Suppressor macrophage (primary cell): ENCODE data around the gene HAPLN2.
"Not testable (repeated sequence)": the region's sequence is repeated elsewhere in the genome, so short reads cannot be mapped to it uniquely, and the experiment has no call there.

Source experiments
- DNase-seq, 4 experiments: peaks; one replicate each; pipeline ENCODE4 v3.0.0-alpha.2; 2020 to 2022

Gene HAPLN2

GRCh38 chr1:156622581-156623297 lies 3.5 kb downstream of the HAPLN2 start:
- no peak for DNase-seq

GRCh38 chr1:156623946-156624813 lies 5.0 kb downstream of the HAPLN2 start:
- DNase-seq, result peak; percentile 53 to 82 (median 64)

- peak in 2 of 4 experiments; percentile 10 to 20 for DNase-seq
Observed at GRCh38 chr1:156624814-156625435, 5.7 kb downstream of the HAPLN2 start.

GRCh38 chr1:156625436-156626078 lies 6.3 kb downstream of the HAPLN2 start:
- peak; percentile 63 to 85 (median 76) for DNase-seq

GRCh38 chr1:156626079-156626438 lies 6.8 kb downstream of the HAPLN2 start:
- no peak for DNase-seq

- DNase-seq, result peak; percentile 63 to 76 (median 72)
Observed at GRCh38 chr1:156627313-156627880, 8.2 kb downstream of the HAPLN2 start.

GRCh38 chr1:156629823-156630449 lies 10.7 kb downstream of the HAPLN2 start:
- DNase-seq, result no peak

- DNase-seq, result not testable (repeated sequence)
Observed at GRCh38 chr1:156631152-156631551, 11.9 kb downstream of the HAPLN2 start.

- no peak for DNase-seq
Observed at GRCh38 chr1:156632355-156632754, 13.1 kb downstream of the HAPLN2 start.

- no peak for DNase-seq
Observed at GRCh38 chr1:156638189-156638985, 19.2 kb downstream of the HAPLN2 start.

- no peak for DNase-seq
Observed at GRCh38 chr1:156639601-156640101, 20.4 kb downstream of the HAPLN2 start.

- no peak for DNase-seq
Observed at GRCh38 chr1:156640842-156641706, 21.9 kb downstream of the HAPLN2 start.

- DNase-seq, result peak in 2 of 4 experiments; percentile 19 to 50
Observed at GRCh38 chr1:156641761-156642264, 22.6 kb downstream of the HAPLN2 start, which contains the start of gene BCAN. TSS of gene BCAN (plus strand) at chr1:156642117. CDS start at chr1:156646055, 3,938 bp downstream.

GRCh38 chr1:156642265-156643048 lies 23.2 kb downstream of the HAPLN2 start:
- no peak for DNase-seq

- no peak for DNase-seq
Observed at GRCh38 chr1:156643049-156643777, 24.0 kb downstream of the HAPLN2 start.

- DNase-seq, result peak; percentile 55 to 70 (median 66)
Observed at GRCh38 chr1:156643778-156644092, 24.5 kb downstream of the HAPLN2 start.

- no peak for DNase-seq
Observed at GRCh38 chr1:156644146-156644545, 24.9 kb downstream of the HAPLN2 start.

- no peak for DNase-seq
Observed at GRCh38 chr1:156644640-156645039, 25.4 kb downstream of the HAPLN2 start.
